ENCODE measurements around the gene DST. TPM values are rescaled to one million over a fixed set of nuclear protein-coding genes. Genes with fewer than 3 reads are reported as not detected.

DST gene
- polyA plus RNA-seq, 6 donors from 2014 or later: 0.24 TPM; not detected in 5

GRCh38 chr6:56526860-56527544 lies 115.7 kb downstream of the DST start:
- Mint-ChIP-seq H3K4me3 (no peak overlapping the region), H3K9me3 (no peaks in the 10 kb centered on the region), H3K4me1 (peaks cover 2 to 5% (median 3%) of the 10 kb centered on the region in 3 donors), H3K36me3 (no peaks in the 10 kb centered on the region), H3K27me3 (no peaks in the 10 kb centered on the region), H3K27ac (peak overlapping the region in 1 of 6 donors; percentile 6)
- ATAC-seq (ENCODE audit: low read depth in 2 of 2): no peak
- no peak for DNase-seq

- H3K36me3 Mint-ChIP-seq: no peaks in the 10 kb centered on the region
- ATAC-seq (ENCODE audit: low read depth in 2 of 2): no peak
- no peak for DNase-seq
- H3K4me3 Mint-ChIP-seq: no peak overlapping the region
- no peaks in the 10 kb centered on the region for H3K9me3 Mint-ChIP-seq
- H3K27ac Mint-ChIP-seq: no peak overlapping the region
- no peaks in the 10 kb centered on the region for H3K27me3 Mint-ChIP-seq
- H3K4me1 Mint-ChIP-seq: peaks cover 2 to 5% (median 3%) of the 10 kb centered on the region in 3 donors
Observed at GRCh38 chr6:56525974-56526789, 116.5 kb downstream of the DST start.

GRCh38 chr6:56524891-56525703 lies 117.6 kb downstream of the DST start:
- peaks cover 2 to 5% (median 3%) of the 10 kb centered on the region in 3 donors for H3K4me1 Mint-ChIP-seq
- DNase-seq: no peak
- peaks cover 0 to 3% (median under 1%) of the 10 kb centered on the region in 7 donors for H3K9me3 Mint-ChIP-seq
- no peak overlapping the region for H3K4me3 Mint-ChIP-seq
- H3K27me3 Mint-ChIP-seq: no peaks in the 10 kb centered on the region
- ATAC-seq (ENCODE audit: low read depth in 2 of 2): no peak
- H3K36me3 Mint-ChIP-seq: peaks cover 0 to 2% of the 10 kb centered on the region in 2 donors
- no peak overlapping the region for H3K27ac Mint-ChIP-seq

GRCh38 chr6:56522495-56523270 lies 120.0 kb downstream of the DST start:
- no peak for DNase-seq
- H3K27ac Mint-ChIP-seq: no peak overlapping the region
- no peaks in the 10 kb centered on the region for H3K27me3 Mint-ChIP-seq
- no peak overlapping the region for H3K4me3 Mint-ChIP-seq
- H3K36me3 Mint-ChIP-seq: peaks cover 0 to 8% of the 10 kb centered on the region in 2 donors
- no peak for ATAC-seq (ENCODE audit: low read depth in 2 of 2)
- peaks cover 2 to 5% (median 3%) of the 10 kb centered on the region in 3 donors for H3K4me1 Mint-ChIP-seq
- H3K9me3 Mint-ChIP-seq: peaks cover 0 to 15% (median 6%) of the 10 kb centered on the region in 7 donors

- no peak overlapping the region for H3K27ac Mint-ChIP-seq
- DNase-seq (no peak), ATAC-seq (ENCODE audit: low read depth in 2 of 2) (no peak)
- no peaks in the 10 kb centered on the region for H3K27me3 Mint-ChIP-seq
- H3K9me3 Mint-ChIP-seq: peaks cover 0 to 15% (median 6%) of the 10 kb centered on the region in 7 donors
- H3K4me1 Mint-ChIP-seq: peaks cover 2 to 5% (median 3%) of the 10 kb centered on the region in 3 donors
- H3K4me3 Mint-ChIP-seq: no peak overlapping the region
- H3K36me3 Mint-ChIP-seq: peaks cover 0 to 8% of the 10 kb centered on the region in 2 donors
Observed at GRCh38 chr6:56521976-56522375, 120.7 kb downstream of the DST start.

- H3K27ac Mint-ChIP-seq: no peak overlapping the region
- H3K9me3 Mint-ChIP-seq: peaks cover 0 to 15% (median 6%) of the 10 kb centered on the region in 7 donors
- H3K4me3 Mint-ChIP-seq: no peak overlapping the region
- ATAC-seq (ENCODE audit: low read depth in 2 of 2): no peak
- peaks cover 0 to 8% of the 10 kb centered on the region in 2 donors for H3K36me3 Mint-ChIP-seq
- H3K4me1 Mint-ChIP-seq: peaks cover 2 to 4% (median 3%) of the 10 kb centered on the region in 3 donors
- no peaks in the 10 kb centered on the region for H3K27me3 Mint-ChIP-seq
- no peak for DNase-seq
Observed at GRCh38 chr6:56521454-56521853, 121.2 kb downstream of the DST start.

GRCh38 chr6:56520218-56520617 lies 122.5 kb downstream of the DST start:
- no peak overlapping the region for H3K27ac Mint-ChIP-seq
- peaks cover 0 to 8% of the 10 kb centered on the region in 2 donors for H3K36me3 Mint-ChIP-seq
- no peak overlapping the region for H3K4me3 Mint-ChIP-seq
- no peak for DNase-seq
- peaks cover 0 to 5% (median 0%) of the 10 kb centered on the region in 3 donors for H3K4me1 Mint-ChIP-seq
- H3K9me3 Mint-ChIP-seq: peaks cover 0 to 15% (median 6%) of the 10 kb centered on the region in 7 donors
- no peak for ATAC-seq (ENCODE audit: low read depth in 2 of 2)
- no peaks in the 10 kb centered on the region for H3K27me3 Mint-ChIP-seq

- Mint-ChIP-seq H3K9me3 (peaks cover 0 to 15% (median 6%) of the 10 kb centered on the region in 7 donors), H3K4me3 (no peak overlapping the region), H3K36me3 (peaks cover 0 to 8% of the 10 kb centered on the region in 2 donors), H3K27ac (no peak overlapping the region), H3K27me3 (no peaks in the 10 kb centered on the region), H3K4me1 (peaks cover 0 to 5% (median 0%) of the 10 kb centered on the region in 3 donors)
- DNase-seq (no peak), ATAC-seq (ENCODE audit: low read depth in 2 of 2) (no peak)
Observed at GRCh38 chr6:56518995-56519767, 123.5 kb downstream of the DST start.

- Mint-ChIP-seq H3K27ac (no peak overlapping the region), H3K9me3 (peaks cover 0 to 15% (median 6%) of the 10 kb centered on the region in 7 donors), H3K4me1 (peaks cover 0 to 5% (median 0%) of the 10 kb centered on the region in 3 donors), H3K36me3 (peaks cover 0 to 8% of the 10 kb centered on the region in 2 donors), H3K27me3 (no peaks in the 10 kb centered on the region), H3K4me3 (no peak overlapping the region)
- ATAC-seq (ENCODE audit: low read depth in 2 of 2): no peak
- no peak for DNase-seq
Observed at GRCh38 chr6:56517155-56517745, 125.4 kb downstream of the DST start.

- no peak overlapping the region for H3K27ac Mint-ChIP-seq
- H3K36me3 Mint-ChIP-seq: peaks cover 0 to 8% of the 10 kb centered on the region in 2 donors
- no peak for ATAC-seq (ENCODE audit: low read depth in 2 of 2)
Observed at GRCh38 chr6:56516003-56516402, 126.7 kb downstream of the DST start.

GRCh38 chr6:56515081-56515905 lies 127.4 kb downstream of the DST start:
- peaks cover 0 to 8% of the 10 kb centered on the region in 2 donors for H3K36me3 Mint-ChIP-seq
- H3K27ac Mint-ChIP-seq: no peak overlapping the region
- no peaks in the 10 kb centered on the region for H3K27me3 Mint-ChIP-seq
- peaks cover 0 to 15% (median 6%) of the 10 kb centered on the region in 7 donors for H3K9me3 Mint-ChIP-seq
- H3K4me3 Mint-ChIP-seq: no peak overlapping the region
- DNase-seq (no peak), ATAC-seq (ENCODE audit: low read depth in 2 of 2) (no peak)
- H3K4me1 Mint-ChIP-seq: peaks cover 0 to 5% (median 0%) of the 10 kb centered on the region in 3 donors

More at GRCh38 chr6:56516003-56516402, 126.7 kb downstream of the DST start:
- DNase-seq: no peak
- Mint-ChIP-seq H3K9me3 (peaks cover 0 to 15% (median 6%) of the 10 kb centered on the region in 7 donors), H3K4me1 (peaks cover 0 to 5% (median 0%) of the 10 kb centered on the region in 3 donors), H3K27me3 (no peaks in the 10 kb centered on the region), H3K4me3 (no peak overlapping the region)
